Gastrocnemius medialis (tissue), 4 donors: ENCODE results near the gene DAGLA. TPM values are rescaled to one million over a fixed set of nuclear protein-coding genes. Genes with fewer than 3 reads are reported as not detected.

Source experiments
- ATAC-seq, 2 donors: fragments of 150-250 bp; one replicate each; pipeline ENCODE4 v1.9.1; 2016
- DNase-seq, 2 donors: peaks; one replicate each; pipeline ENCODE4 v3.0.0-alpha.2; 2019
- H3K27ac ChIP-seq, 4 donors: fragments of 200-600 bp; sonication (generic); 1 replicate in 1 of 4; 2 replicates in 3 of 4; pipeline ENCODE4 v1.5.1; 2016 to 2018; ENCODE audit warnings: mild to moderate bottlenecking in 2 of 4, moderate library complexity in 1 of 4
- H3K27me3 ChIP-seq, 3 donors: fragments of 200-600 bp; sonication (generic) in 2 of 3; 1 replicate in 1 of 3; 2 replicates in 2 of 3; pipeline versions ENCODE4 v1.5.1 to v1.6.0; 2016 to 2019; ENCODE audit warnings: mild to moderate bottlenecking in 1 of 3, moderate library complexity in 1 of 3
- H3K36me3 ChIP-seq, 2 donors: fragments of 200-600 bp; sonication (generic) in 1 of 2; one replicate each; pipeline ENCODE4 v1.5.1; 2017 to 2018
- H3K4me1 ChIP-seq, 2 donors: fragments of 200-600 bp; sonication (generic) in 1 of 2; one replicate each; pipeline ENCODE4 v1.5.1; 2016 to 2017; ENCODE audit warnings: mild to moderate bottlenecking in 2 of 2
- H3K4me3 ChIP-seq, 4 donors: fragments of 200-600 bp; sonication (generic) in 3 of 4; 1 replicate in 1 of 4; 2 replicates in 3 of 4; pipeline ENCODE4 v1.5.1; 2016 to 2019; ENCODE audit warnings: mild to moderate bottlenecking in 2 of 4
- H3K9me3 ChIP-seq, 3 donors: fragments of 200-600 bp; sonication (generic) in 2 of 3; 1 replicate in 1 of 3; 2 replicates in 2 of 3; pipeline ENCODE4 v1.5.1; 2016 to 2019
- POLR2A ChIP-seq, 2 donors: fragments of 450-650 bp; IDR thresholded peaks; one replicate each; pipeline ENCODE4 v1.6.1; 2017; ENCODE audit warnings: antibody characterized with exemption in 2 of 2, mild to moderate bottlenecking in 2 of 2, moderate library complexity in 2 of 2
- in situ Hi-C, 4 donors: fragments of 200-750 bp; cut with MboI; loops; one replicate each; pipeline versions ENCODE4 v1.15.0 to v1.8.0; 2017; ENCODE audit warnings: low sequenced_read_pairs in 4 of 4
- intact Hi-C: fragments of 100-400 bp; cut with DNase I; formaldehyde crosslinking; loops from one replicate; pipeline ENCODE4 v1.15.1; 2023; ENCODE audit warnings: low total_unique reads
- total RNA-seq, 4 donors: library from RNA; depleted of rRNA; stranded (reverse); fragments of >200 nt; gene quantifications; one replicate each; pipeline versions ENCODE4 v1.1.0 to v1.2.3, GENCODE V29; 2016
- TF ChIP-seq, protein P1 (sequence below), 5 experiments: fragments of 450-650 bp in 3 of 5; fragments of 200-600 bp in 2 of 5; sonication (generic) in 2 of 5; IDR thresholded peaks in 4 of 5; conservative IDR thresholded peaks in 1 of 5; 1 replicate in 4 of 5; 2 replicates in 1 of 5; pipeline ENCODE4 v1.5.1; 2016 to 2019; ENCODE audit warnings: antibody characterized with exemption in 5 of 5, mild to moderate bottlenecking in 3 of 5, moderate library complexity in 3 of 5

DAGLA gene
- total RNA-seq, 4 donors from 2014 or later: 0.58 to 5.5 (median 2.9) TPM

DNA sequence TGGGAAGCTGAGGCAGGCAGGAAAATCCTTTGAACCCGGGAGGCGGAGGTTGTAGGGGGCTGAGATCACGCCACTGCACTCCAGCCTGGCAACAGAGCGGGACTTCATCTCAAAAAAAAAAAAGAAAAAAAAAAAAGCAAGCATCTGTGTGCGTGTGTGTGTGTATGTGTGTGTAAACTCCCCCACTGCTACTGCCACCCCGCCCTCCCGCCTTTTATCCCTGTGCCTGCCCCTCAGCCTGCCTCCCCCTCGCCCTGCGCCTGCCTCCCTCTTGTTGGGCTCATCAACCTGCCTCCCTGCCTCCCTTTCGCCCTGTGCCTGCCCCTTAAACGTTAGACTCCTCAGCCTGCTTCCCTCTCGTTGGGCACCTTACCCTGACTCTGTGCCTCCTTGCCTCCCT, 94.2 kb downstream of the DAGLA start:
- DNase-seq (no peak), ATAC-seq (no peak)
- no peak overlapping the region for H3K4me3 ChIP-seq

DNA sequence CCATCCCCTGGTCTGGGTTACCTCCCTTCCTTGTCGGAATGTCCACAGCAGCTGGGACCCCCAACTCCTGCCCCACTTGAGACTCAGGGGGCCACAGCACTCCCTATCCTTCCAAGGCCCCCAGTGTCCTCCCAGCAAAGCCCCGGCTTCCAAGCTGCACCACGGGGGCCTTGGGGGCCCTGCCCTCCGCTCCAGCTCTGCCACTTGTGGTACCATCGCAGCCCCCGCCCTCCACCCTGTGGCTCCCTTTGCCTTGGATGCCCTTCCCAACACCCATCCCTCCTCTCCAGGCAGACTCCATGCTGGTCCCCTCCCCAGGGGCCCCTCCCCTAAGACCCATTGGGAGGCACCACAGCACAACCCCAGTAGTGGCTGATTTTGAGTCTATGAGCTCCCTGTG, 94.9 kb downstream of the DAGLA start:
- no peaks in the 10 kb centered on the region for H3K36me3 ChIP-seq
- no peaks in the 10 kb centered on the region for H3K9me3 ChIP-seq
- in situ Hi-C loops: loop anchor here in 1 of 4 donors (25.0 kb wide), 1 partner anchor 537 kb away; no protein-coding TSS in a partner anchor
- ATAC-seq: no peak
- DNase-seq: no peak
- intact Hi-C loops: no loop called here
- H3K27me3 ChIP-seq: no peaks in the 10 kb centered on the region
- peaks cover 0 to 5% of the 10 kb centered on the region in 2 donors for H3K4me1 ChIP-seq
- no peak overlapping the region for H3K27ac ChIP-seq
- TF ChIP-seq, protein P1, sequence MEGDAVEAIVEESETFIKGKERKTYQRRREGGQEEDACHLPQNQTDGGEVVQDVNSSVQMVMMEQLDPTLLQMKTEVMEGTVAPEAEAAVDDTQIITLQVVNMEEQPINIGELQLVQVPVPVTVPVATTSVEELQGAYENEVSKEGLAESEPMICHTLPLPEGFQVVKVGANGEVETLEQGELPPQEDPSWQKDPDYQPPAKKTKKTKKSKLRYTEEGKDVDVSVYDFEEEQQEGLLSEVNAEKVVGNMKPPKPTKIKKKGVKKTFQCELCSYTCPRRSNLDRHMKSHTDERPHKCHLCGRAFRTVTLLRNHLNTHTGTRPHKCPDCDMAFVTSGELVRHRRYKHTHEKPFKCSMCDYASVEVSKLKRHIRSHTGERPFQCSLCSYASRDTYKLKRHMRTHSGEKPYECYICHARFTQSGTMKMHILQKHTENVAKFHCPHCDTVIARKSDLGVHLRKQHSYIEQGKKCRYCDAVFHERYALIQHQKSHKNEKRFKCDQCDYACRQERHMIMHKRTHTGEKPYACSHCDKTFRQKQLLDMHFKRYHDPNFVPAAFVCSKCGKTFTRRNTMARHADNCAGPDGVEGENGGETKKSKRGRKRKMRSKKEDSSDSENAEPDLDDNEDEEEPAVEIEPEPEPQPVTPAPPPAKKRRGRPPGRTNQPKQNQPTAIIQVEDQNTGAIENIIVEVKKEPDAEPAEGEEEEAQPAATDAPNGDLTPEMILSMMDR (IDR thresholded peaks at IDR 0.05 in 4 of 5, conservative IDR thresholded peaks at IDR 0.05 in 1 of 5): no peak
- no peak for TF ChIP-seq POLR2A (IDR thresholded peaks at IDR 0.05)
- H3K4me3 ChIP-seq: no peak overlapping the region

More for the DNA sequence above, 94.2 kb downstream of the DAGLA start:
- in situ Hi-C loops: no loop called here
- Histone ChIP-seq H3K4me1 (peaks cover 0 to 5% of the 10 kb centered on the region in 2 donors), H3K9me3 (no peaks in the 10 kb centered on the region), H3K27me3 (no peaks in the 10 kb centered on the region), H3K27ac (no peak overlapping the region), H3K36me3 (no peaks in the 10 kb centered on the region)
- TF ChIP-seq POLR2A (IDR thresholded peaks at IDR 0.05): no peak
- TF ChIP-seq, protein P1 (IDR thresholded peaks at IDR 0.05 in 4 of 5, conservative IDR thresholded peaks at IDR 0.05 in 1 of 5): no peak
- intact Hi-C loops: no loop called here

DNA sequence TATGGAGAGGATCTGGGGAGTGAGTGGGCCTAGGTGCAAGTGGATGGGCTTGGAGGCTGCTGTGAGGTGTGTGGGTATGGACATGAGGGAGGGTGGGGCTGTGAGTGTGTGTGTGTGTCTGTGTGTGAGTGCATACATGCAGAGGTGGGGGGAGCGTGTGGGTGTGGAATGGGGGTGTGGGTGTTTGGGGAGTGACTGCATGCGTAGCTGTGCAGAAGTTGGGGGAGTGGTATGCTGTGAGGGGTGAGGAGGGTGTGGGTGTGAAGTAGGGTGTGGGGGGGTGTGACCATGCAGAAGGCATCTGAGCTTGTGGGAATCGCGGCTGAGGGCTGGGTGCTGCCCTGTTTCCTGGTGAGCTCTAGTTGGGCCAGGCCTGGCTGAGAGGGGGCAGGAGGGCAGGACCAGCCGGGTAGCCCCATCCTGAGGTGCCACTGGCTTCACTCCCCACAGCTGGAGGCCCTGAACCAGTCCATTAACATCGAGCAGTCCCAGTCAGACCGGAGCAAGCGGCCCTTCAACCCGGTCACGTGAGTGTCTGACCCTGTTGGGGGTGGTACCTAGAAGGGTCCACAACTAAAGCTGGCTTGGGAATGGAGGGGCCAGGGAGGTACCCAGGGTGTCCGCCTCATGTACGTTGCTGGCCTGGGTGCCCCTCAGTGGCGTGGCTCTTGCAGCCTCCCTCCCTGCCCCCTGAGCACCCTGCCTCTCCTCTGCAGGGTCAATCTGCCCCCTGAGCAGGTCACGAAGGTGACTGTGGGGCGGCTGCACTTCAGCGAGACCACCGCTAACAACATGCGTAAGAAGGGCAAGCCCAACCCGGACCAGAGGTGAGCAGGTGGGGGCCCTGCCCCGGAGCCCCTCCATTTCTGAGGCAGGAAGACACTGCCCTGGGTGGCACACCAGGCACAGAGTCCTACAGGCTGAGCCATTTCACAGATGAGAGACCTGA, 95.7 kb downstream of the DAGLA start:
- H3K9me3 ChIP-seq: no peaks in the 10 kb centered on the region
- in situ Hi-C loops (loop anchor here in 1 of 4 donors (25.0 kb wide), 1 partner anchor 536 kb away; no protein-coding TSS in a partner anchor), intact Hi-C loops (no loop called here)
- H3K36me3 ChIP-seq: no peaks in the 10 kb centered on the region
- no peaks in the 10 kb centered on the region for H3K27me3 ChIP-seq
- no peak for DNase-seq
- no peak overlapping the region for H3K27ac ChIP-seq
- no peak overlapping the region for H3K4me3 ChIP-seq
- TF ChIP-seq, protein P1 (IDR thresholded peaks at IDR 0.05 in 4 of 5, conservative IDR thresholded peaks at IDR 0.05 in 1 of 5): no peak
- TF ChIP-seq POLR2A (IDR thresholded peaks at IDR 0.05): no peak
- peaks cover 0 to 5% of the 10 kb centered on the region in 2 donors for H3K4me1 ChIP-seq
- no peak for ATAC-seq

DNA sequence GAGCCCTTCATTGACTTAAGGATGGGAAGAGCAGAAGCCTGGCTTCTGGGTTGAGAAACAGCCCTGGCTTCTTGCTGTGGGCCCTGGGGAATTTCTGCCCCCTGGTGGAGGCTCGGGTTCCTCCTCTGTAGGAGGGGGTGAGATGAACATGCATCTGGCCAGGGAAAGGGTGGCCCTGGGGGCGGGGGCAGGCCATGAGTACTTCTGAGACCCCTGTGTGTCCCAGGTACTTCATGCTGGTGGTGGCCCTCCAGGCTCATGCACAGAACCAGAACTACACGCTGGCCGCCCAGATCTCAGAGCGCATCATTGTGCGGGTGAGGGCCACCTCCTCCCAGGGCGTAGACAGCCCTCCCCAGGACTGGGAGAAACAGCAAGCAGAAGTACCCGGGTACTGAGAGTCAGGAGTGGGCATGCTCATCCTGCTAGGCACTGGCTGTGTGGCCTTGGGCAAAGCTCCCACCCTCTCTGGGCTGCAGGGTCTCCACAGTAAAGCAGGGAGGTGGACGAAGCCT, 96.4 kb downstream of the DAGLA start:
- Histone ChIP-seq H3K36me3 (no peaks in the 10 kb centered on the region), H3K27me3 (no peaks in the 10 kb centered on the region), H3K4me1 (peaks cover 0 to 5% of the 10 kb centered on the region in 2 donors), H3K4me3 (no peak overlapping the region), H3K9me3 (no peaks in the 10 kb centered on the region), H3K27ac (no peak overlapping the region)
- TF ChIP-seq, protein P1 (IDR thresholded peaks at IDR 0.05 in 4 of 5, conservative IDR thresholded peaks at IDR 0.05 in 1 of 5): peak in 4 of 5 experiments; percentile 0 to 40 (median 20)
- TF ChIP-seq POLR2A (IDR thresholded peaks at IDR 0.05): no peak
- ATAC-seq: peak in 1 of 2 donors; percentile 58
- in situ Hi-C loops (loop anchor here in 1 of 4 donors (25.0 kb wide), 1 partner anchor 536 kb away; no protein-coding TSS in a partner anchor), intact Hi-C loops (no loop called here)
- DNase-seq: no peak
